Gastroesophageal sphincter (tissue), 4 donors: Measurements from ENCODE around the gene VEGFA. TPM values are rescaled to one million over a fixed set of nuclear protein-coding genes. Genes with fewer than 3 reads are reported as not detected.
A peak's percentile ranks its signal among the peaks of the same experiment; 100 is the strongest.

Experiments
- ATAC-seq: fragments of 150-250 bp; one replicate; pipeline ENCODE4 v1.9.1; 2016; ENCODE audit warnings: mild to moderate bottlenecking, moderate library complexity
- H3K27ac ChIP-seq, 4 donors: fragments of 200-600 bp; sonication (generic) in 3 of 4; 1 replicate in 3 of 4; 2 replicates in 1 of 4; pipeline ENCODE4 v1.5.1; 2016 to 2019
- H3K27me3 ChIP-seq: fragments of 200-600 bp; sonication (generic); one replicate; pipeline ENCODE4 v1.5.1; 2019
- H3K36me3 ChIP-seq, 2 donors: fragments of 200-600 bp; sonication (generic); one replicate each; pipeline ENCODE4 v1.5.1; 2019; ENCODE audit warnings: control low read depth in 1 of 2
- H3K4me1 ChIP-seq, 3 donors: fragments of 200-600 bp; sonication (generic); 1 replicate in 2 of 3; 2 replicates in 1 of 3; pipeline ENCODE4 v1.5.1; 2016 to 2019; ENCODE audit warnings: control low read depth in 2 of 3
- H3K4me3 ChIP-seq, 2 donors: fragments of 200-600 bp; sonication (generic); one replicate each; pipeline ENCODE4 v1.5.1; 2019; ENCODE audit warnings: mild to moderate bottlenecking in 1 of 2, moderate library complexity in 1 of 2
- H3K9me3 ChIP-seq, 3 donors: fragments of 200-600 bp; sonication (generic); one replicate each; pipeline ENCODE4 v1.5.1; 2017 to 2019; ENCODE audit warnings: control low read depth in 2 of 3
- EP300 ChIP-seq: sonication (generic); formaldehyde crosslinking; IDR thresholded peaks from one replicate; pipeline ENCODE4 v1.6.1; 2017; ENCODE audit warnings: antibody characterized with exemption, mild to moderate bottlenecking
- POLR2A ChIP-seq, 2 donors: fragments of 450-650 bp; IDR thresholded peaks; one replicate each; pipeline ENCODE4 v1.6.1; 2017; ENCODE audit warnings: antibody characterized with exemption in 2 of 2, mild to moderate bottlenecking in 2 of 2, moderate library complexity in 1 of 2
- POLR2AphosphoS5 ChIP-seq: sonication (generic); formaldehyde crosslinking; IDR thresholded peaks from one replicate; pipeline ENCODE4 v1.6.1; 2017; ENCODE audit warnings: antibody characterized with exemption
- WGBS, 2 donors: methylation state at CpG; one replicate each; pipeline ENCODE4 v1.1.5; 2018; ENCODE audit warnings: low coverage in 1 of 2; 5-methylcytosine and 5-hydroxymethylcytosine counted together
- total RNA-seq, 4 donors: library from RNA; depleted of rRNA; stranded (reverse); fragments of >200 nt; gene quantifications; one replicate each; pipeline ENCODE4 v1.1.0, GENCODE V29; 2016
- TF ChIP-seq, protein P1 (sequence below), 4 experiments: fragments of 200-600 bp in 2 of 4; fragments of 450-650 bp in 2 of 4; sonication (generic) in 1 of 4; IDR thresholded peaks; one replicate each; pipeline ENCODE4 v1.5.1; 2017 to 2019; ENCODE audit warnings: antibody characterized with exemption in 4 of 4, mild to moderate bottlenecking in 2 of 4, moderate library complexity in 2 of 4

The VEGFA gene
- total RNA-seq, 4 donors from 2014 or later = 32.2 to 66.2 (median 40.1) TPM

DNA sequence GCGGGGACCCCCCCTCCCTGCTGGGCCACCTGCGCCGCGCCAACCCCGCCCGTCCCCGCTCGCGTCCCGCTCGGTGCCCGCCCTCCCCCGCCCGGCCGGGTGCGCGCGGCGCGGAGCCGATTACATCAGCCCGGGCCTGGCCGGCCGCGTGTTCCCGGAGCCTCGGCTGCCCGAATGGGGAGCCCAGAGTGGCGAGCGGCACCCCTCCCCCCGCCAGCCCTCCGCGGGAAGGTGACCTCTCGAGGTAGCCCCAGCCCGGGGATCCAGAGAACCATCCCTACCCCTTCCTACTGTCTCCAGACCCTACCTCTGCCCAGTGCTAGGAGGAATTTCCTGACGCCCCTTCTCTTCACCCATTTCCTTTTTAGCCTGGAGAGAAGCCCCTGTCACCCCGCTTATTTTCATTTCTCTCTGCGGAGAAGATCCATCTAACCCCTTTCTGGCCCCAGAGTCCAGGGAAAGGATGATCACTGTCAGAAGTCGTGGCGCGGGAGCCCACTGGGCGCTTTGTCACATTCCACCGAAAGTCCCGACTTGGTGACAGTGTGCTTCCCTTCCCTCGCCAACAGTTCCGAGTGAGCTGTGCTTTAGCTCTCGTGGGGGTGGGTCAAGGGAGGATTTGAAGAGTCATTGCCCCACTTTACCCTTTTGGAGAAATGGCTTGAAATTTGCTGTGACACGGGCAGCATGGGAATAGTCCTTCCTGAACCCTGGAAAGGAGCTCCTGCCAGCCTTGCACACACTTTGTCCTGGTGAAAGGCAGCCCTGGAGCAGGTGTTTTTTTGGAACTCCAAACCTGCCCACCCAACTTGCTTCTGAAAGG is 2.1 kb downstream of the VEGFA start:
- WGBS, 2 donors = 0 to 6% methylated on average over 2 to 14 of the region's 48 CpGs
- ATAC-seq = peak; percentile 64
- Histone ChIP-seq H3K36me3 (peaks cover 0 to 10% of the 10 kb centered on the region in 2 donors), H3K27me3 (no peaks in the 10 kb centered on the region), H3K9me3 (no peaks in the 10 kb centered on the region), H3K27ac (peak overlapping the region; percentile 93 to 99 (median 98)), H3K4me1 (peaks cover 3 to 70% (median 22%) of the 10 kb centered on the region in 3 donors), H3K4me3 (peak overlapping the region; percentile 73 to 92)
- TF ChIP-seq POLR2AphosphoS5 (peak; percentile 23), POLR2A (IDR thresholded peaks at IDR 0.05) (peak in 1 of 2 donors; percentile 31), EP300 (no peak)

GRCh38 chr6:43772681-43773049 is 2.7 kb downstream of the VEGFA start:
- TF ChIP-seq, protein P1, sequence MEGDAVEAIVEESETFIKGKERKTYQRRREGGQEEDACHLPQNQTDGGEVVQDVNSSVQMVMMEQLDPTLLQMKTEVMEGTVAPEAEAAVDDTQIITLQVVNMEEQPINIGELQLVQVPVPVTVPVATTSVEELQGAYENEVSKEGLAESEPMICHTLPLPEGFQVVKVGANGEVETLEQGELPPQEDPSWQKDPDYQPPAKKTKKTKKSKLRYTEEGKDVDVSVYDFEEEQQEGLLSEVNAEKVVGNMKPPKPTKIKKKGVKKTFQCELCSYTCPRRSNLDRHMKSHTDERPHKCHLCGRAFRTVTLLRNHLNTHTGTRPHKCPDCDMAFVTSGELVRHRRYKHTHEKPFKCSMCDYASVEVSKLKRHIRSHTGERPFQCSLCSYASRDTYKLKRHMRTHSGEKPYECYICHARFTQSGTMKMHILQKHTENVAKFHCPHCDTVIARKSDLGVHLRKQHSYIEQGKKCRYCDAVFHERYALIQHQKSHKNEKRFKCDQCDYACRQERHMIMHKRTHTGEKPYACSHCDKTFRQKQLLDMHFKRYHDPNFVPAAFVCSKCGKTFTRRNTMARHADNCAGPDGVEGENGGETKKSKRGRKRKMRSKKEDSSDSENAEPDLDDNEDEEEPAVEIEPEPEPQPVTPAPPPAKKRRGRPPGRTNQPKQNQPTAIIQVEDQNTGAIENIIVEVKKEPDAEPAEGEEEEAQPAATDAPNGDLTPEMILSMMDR (IDR thresholded peaks at IDR 0.05) = peak in 1 of 4 experiments; percentile 16
- no peak for TF ChIP-seq POLR2A (IDR thresholded peaks at IDR 0.05)
- Histone ChIP-seq H3K4me3 (peak overlapping the region; percentile 73 to 92), H3K27me3 (no peaks in the 10 kb centered on the region), H3K27ac (peak overlapping the region; percentile 93 to 99 (median 98)), H3K36me3 (peaks cover 0 to 16% of the 10 kb centered on the region in 2 donors), H3K4me1 (peaks cover 3 to 76% (median 22%) of the 10 kb centered on the region in 3 donors), H3K9me3 (no peaks in the 10 kb centered on the region)
- 20% methylated on average over 1 of the region's 7 CpGs; no CpG with 5 or more reads in 1 of the 2 donors for WGBS, 2 donors
- ATAC-seq = no peak

- H3K27me3 ChIP-seq = no peaks in the 10 kb centered on the region
- no peaks in the 10 kb centered on the region for H3K9me3 ChIP-seq
- H3K36me3 ChIP-seq = peaks cover 0 to 22% of the 10 kb centered on the region in 2 donors
- TF ChIP-seq POLR2A (IDR thresholded peaks at IDR 0.05) (no peak), POLR2AphosphoS5 (no peak), EP300 (no peak)
- TF ChIP-seq, protein P1 (IDR thresholded peaks at IDR 0.05) = peak in 3 of 4 experiments; percentile 50 to 78 (median 57)
- peaks cover 3 to 79% (median 22%) of the 10 kb centered on the region in 3 donors for H3K4me1 ChIP-seq
- 10 to 36% methylated on average over 3 to 8 of the region's 12 CpGs for WGBS, 2 donors
- no peak for ATAC-seq
- H3K4me3 ChIP-seq = peak overlapping the region; percentile 73 to 92
- peak overlapping the region; percentile 93 to 99 (median 98) for H3K27ac ChIP-seq
Observed at GRCh38 chr6:43773050-43773979, 3.3 kb downstream of the VEGFA start.

GRCh38 chr6:43773980-43774775 is 4.2 kb downstream of the VEGFA start:
- WGBS, 2 donors = 48 to 60% methylated on average over 5 to 8 of the region's 12 CpGs
- Histone ChIP-seq H3K36me3 (peaks cover 0 to 31% of the 10 kb centered on the region in 2 donors), H3K27ac (peak overlapping the region; percentile 5 to 99 (median 98)), H3K4me1 (peaks cover 3 to 75% (median 22%) of the 10 kb centered on the region in 3 donors), H3K9me3 (no peaks in the 10 kb centered on the region), H3K27me3 (no peaks in the 10 kb centered on the region), H3K4me3 (peak overlapping the region in 1 of 2 donors; percentile 92)
- TF ChIP-seq POLR2A (IDR thresholded peaks at IDR 0.05) (no peak), POLR2AphosphoS5 (no peak), EP300 (no peak)
- TF ChIP-seq, protein P1 (IDR thresholded peaks at IDR 0.05) = no peak
- ATAC-seq = no peak
